Activated CD4-positive, alpha-beta T cell treated with anti-CD3 and anti-CD28 coated beads, Interleukin-2, Interleukin-6, amounts not matched to agents 100 ng/mL and 50 ng/mL, durations not matched to agents 16 hours and 8 hours (primary cell): ENCODE measurements around the gene C9.
"Not testable (repeated sequence)": the region's sequence is repeated elsewhere in the genome, so short reads cannot be mapped to it uniquely, and the experiment has no call there.

ENCODE experiments used
- DNase-seq: peaks from one replicate; pipeline ENCODE4 v3.0.0-alpha.2; 2020

The C9 gene

GRCh38 chr5:39370555-39371366, 6.5 kb upstream of the C9 start:
- no peak for DNase-seq

GRCh38 chr5:39369123-39369815, 5.0 kb upstream of the C9 start:
- no peak for DNase-seq

- no peak for DNase-seq
Observed at GRCh38 chr5:39368116-39368515, 3.8 kb upstream of the C9 start.

GRCh38 chr5:39367711-39368110, 3.4 kb upstream of the C9 start:
- no peak for DNase-seq

- no peak for DNase-seq
Observed at GRCh38 chr5:39363217-39363616, 1.1 kb downstream of the C9 start.

- DNase-seq, result no peak
Observed at GRCh38 chr5:39362646-39363045, 1.6 kb downstream of the C9 start.

- no peak for DNase-seq
Observed at GRCh38 chr5:39361306-39361705, 3.0 kb downstream of the C9 start.

- DNase-seq, result peak; percentile 41
Observed at GRCh38 chr5:39360471-39361111, 3.7 kb downstream of the C9 start.

- DNase-seq, result no peak
Observed at GRCh38 chr5:39356263-39356662, 8.0 kb downstream of the C9 start.

GRCh38 chr5:39355324-39355723, 9.0 kb downstream of the C9 start:
- no peak for DNase-seq

GRCh38 chr5:39353717-39354399, 10.4 kb downstream of the C9 start:
- no peak for DNase-seq

- DNase-seq, result no peak
Observed at GRCh38 chr5:39352951-39353350, 11.3 kb downstream of the C9 start.

GRCh38 chr5:39352170-39352569, 12.1 kb downstream of the C9 start:
- DNase-seq, result no peak

- DNase-seq, result no peak
Observed at GRCh38 chr5:39349484-39349883, 14.8 kb downstream of the C9 start.

- no peak for DNase-seq
Observed at GRCh38 chr5:39342460-39342859, 21.8 kb downstream of the C9 start.

GRCh38 chr5:39341896-39342295, 22.4 kb downstream of the C9 start:
- no peak for DNase-seq

- DNase-seq, result no peak
Observed at GRCh38 chr5:39340506-39340905, 23.8 kb downstream of the C9 start.

GRCh38 chr5:39337252-39337915, 26.9 kb downstream of the C9 start:
- no peak for DNase-seq

- not testable (repeated sequence) for DNase-seq
Observed at GRCh38 chr5:39334296-39334695, 30.0 kb downstream of the C9 start.

GRCh38 chr5:39333104-39333503, 31.2 kb downstream of the C9 start:
- no peak for DNase-seq

GRCh38 chr5:39331861-39332381, 32.4 kb downstream of the C9 start:
- no peak for DNase-seq

- DNase-seq, result no peak
Observed at GRCh38 chr5:39328731-39329130, 35.6 kb downstream of the C9 start.

GRCh38 chr5:39323542-39323941, 40.8 kb downstream of the C9 start:
- no peak for DNase-seq
